Panc1 (cell line): ENCODE measurements around the gene ELAVL4. TPM values are rescaled to one million over a fixed set of nuclear protein-coding genes. Genes with fewer than 3 reads are reported as not detected.
A peak's percentile ranks its signal among the peaks of the same experiment; 100 is the strongest.

ENCODE experiments used
- ATAC-seq: fragments of 200-7000 bp; cut with Tn5 transposase; 2 replicates; pipeline ENCODE4 v1.9.1; 2020; ENCODE audit warnings: mild to moderate bottlenecking, moderate library complexity
- Bru-seq: library from RNA; stranded (reverse); fragments of 400-500 nt; gene quantifications from one replicate; lab custom pipeline; 2021; lab: Mats Ljungman, UMichigan
- BruChase-seq, 2 experiments: library from RNA; stranded (reverse); fragments of 400-500 nt; gene quantifications; one replicate each; lab custom pipeline; 2021; lab: Mats Ljungman, UMichigan
- BruUV-seq: library from RNA; stranded (reverse); fragments of 400-500 nt; replicated peaks from 2 replicates; lab custom pipeline; 2021; lab: Mats Ljungman, UMichigan
- CTCF ChIA-PET: fragments of 300-600 bp; sonication (Branson Sonifier 250); formaldehyde crosslinking; loops from one replicate; lab custom pipeline; 2022; ENCODE audit warnings: antibody characterized with exemption; lab: Charles Lee
- POLR2A ChIA-PET: fragments of 300-600 bp; sonication (Branson Sonifier 250); formaldehyde crosslinking; loops from one replicate; lab custom pipeline; 2022; ENCODE audit warnings: antibody characterized with exemption; lab: Charles Lee
- DNase-seq: peaks from one replicate; pipeline ENCODE4 v3.0.0-alpha.2; 2010; ENCODE audit warnings: low read depth, low spot score
- H3K27ac ChIP-seq: 2 replicates; pipeline ENCODE4 v1.5.1; 2011; ENCODE audit warnings: mild to moderate bottlenecking, low read length, inconsistent platforms
- H3K27me3 ChIP-seq: fragments of 200-500 bp; sonication (Bioruptor generic); 2 replicates; pipeline ENCODE4 v1.6.0; 2014; ENCODE audit warnings: low read length, inconsistent platforms; ENCODE audit not compliant: control insufficient read depth, insufficient read depth
- H3K36me3 ChIP-seq: fragments of 200-500 bp; sonication (Bioruptor generic); 2 replicates; pipeline ENCODE4 v1.5.1; 2014; ENCODE audit warnings: inconsistent platforms, mild to moderate bottlenecking, low read length, moderate library complexity; ENCODE audit not compliant: control insufficient read depth, insufficient read depth
- H3K4me1 ChIP-seq: 2 replicates; pipeline ENCODE4 v1.5.1; 2011; ENCODE audit warnings: inconsistent platforms, mild to moderate bottlenecking, low read length, moderate library complexity; ENCODE audit not compliant: control insufficient read depth, insufficient read depth
- H3K4me3 ChIP-seq, 2 experiments: 2 replicates each; pipeline ENCODE4 v1.5.1; 2011 to 2012; ENCODE audit warnings: low read depth in 2 of 2, low read length in 2 of 2, mild to moderate bottlenecking in 2 of 2, inconsistent platforms in 1 of 2, moderate library complexity in 1 of 2
- H3K9me3 ChIP-seq: fragments of 200-500 bp; sonication (Bioruptor generic); 2 replicates; pipeline ENCODE4 v1.5.1; 2014; ENCODE audit warnings: low read depth, mild to moderate bottlenecking, inconsistent platforms, low read length, moderate library complexity; ENCODE audit not compliant: control insufficient read depth, insufficient read depth
- CTCF ChIP-seq: fragments of 450-650 bp; IDR thresholded peaks from 2 replicates; pipeline ENCODE4 v1.5.1; 2017; ENCODE audit warnings: mild to moderate bottlenecking
- POLR2AphosphoS5 ChIP-seq: IDR thresholded peaks from 2 replicates; pipeline ENCODE4 v1.6.1; 2012; ENCODE audit warnings: mild to moderate bottlenecking, low read depth, low read length, moderate library complexity
- REST ChIP-seq, 2 experiments: IDR thresholded peaks; 2 replicates each; pipeline ENCODE4 v1.6.1; 2011 to 2012; ENCODE audit warnings: low read depth in 2 of 2, control low read depth in 1 of 2, low read length in 1 of 2, mild to moderate bottlenecking in 1 of 2, moderate library complexity in 1 of 2; ENCODE audit not compliant: insufficient read depth in 1 of 2
- SIN3A ChIP-seq: IDR thresholded peaks from 2 replicates; pipeline ENCODE4 v1.6.1; 2012; ENCODE audit warnings: low read depth, mild to moderate bottlenecking, low read length, moderate library complexity, borderline replicate concordance; ENCODE audit not compliant: insufficient read depth
- TCF7L2 ChIP-seq: IDR thresholded peaks from 2 replicates; pipeline ENCODE4 v1.6.1; 2011; ENCODE audit warnings: mild to moderate bottlenecking, low read depth, low read length, inconsistent platforms
- in situ Hi-C: cut with HindIII; loops from 2 replicates; pipeline ENCODE4 v1.10.0; 2016; ENCODE audit warnings: low sequenced_read_pairs, low pct_unique_long_range_greater_than_20kb
- intact Hi-C: fragments of 100-400 bp; cut with micrococcal nuclease; formaldehyde crosslinking; loops from one replicate; pipeline ENCODE4 v1.10.0; 2022; ENCODE audit not compliant: unreplicated experiment
- long read RNA-seq: library from polyadenylated mRNA; unstranded; transcript quantifications from one replicate; pipeline ENCODE4 v2.0.0, GENCODE V29; 2021; ENCODE audit not compliant: unreplicated experiment
- polyA plus RNA-seq: library from polyadenylated mRNA; unstranded; fragments of >200 nt; gene quantifications from one replicate; pipeline ENCODE4 v1.2.1, GENCODE V29; 2012; ENCODE audit warnings: missing spikeins; ENCODE audit not compliant: insufficient read length
- total RNA-seq: library from RNA; stranded (reverse); gene quantifications from one replicate; pipeline ENCODE4 v1.2.1, GENCODE V29; 2021; ENCODE audit not compliant: unreplicated experiment

Gene ELAVL4
- total RNA-seq (not detected), Bru-seq, nascent RNA (not detected), BruChase-seq, experiment 1, labeled RNA remaining after a 2-hour chase (not detected), BruChase-seq, experiment 2, labeled RNA remaining after a 6-hour chase (percentile 0 among the genes with signal in this experiment)
- not detected for polyA plus RNA-seq
- long read RNA-seq: 0 reads

- Histone ChIP-seq H3K9me3 (no peaks in the 10 kb centered on the region), H3K4me1 (no peaks in the 10 kb centered on the region), H3K4me3 (no peak within 1 kb of the TSS; a peak in 1 of 4 replicates), H3K36me3 (no peaks in the 10 kb centered on the region), H3K27ac (no peak within 1 kb of the TSS), H3K27me3 (peaks cover 19% of the 10 kb centered on the region)
- ChIA-PET POLR2A (no interaction called here), CTCF (no interaction called here)
- intact Hi-C loops: no loop called here
- ATAC-seq (no peak), DNase-seq (no peak)
- no TSS peak for BruUV-seq
- TF ChIP-seq REST (IDR thresholded peaks at IDR 0.05; ENCODE audit: insufficient read depth in 1 of 2, low read depth in 2 of 2, low read length in 1 of 2) (no peak), TCF7L2 (no peak), SIN3A (no peak), CTCF (no peak), POLR2AphosphoS5 (no peak)
- in situ Hi-C loops: no loop called here
Observed at GRCh38 chr1:50108497-50109059, at the start of gene ELAVL4. Gene ELAVL4 (plus strand): TSS chr1:50108920. CDS start chr1:50109190, 270 bp downstream.

GRCh38 chr1:50060279-50060678 is 48.4 kb upstream of the ELAVL4 start:
- no peak overlapping the region for H3K27ac ChIP-seq

More at GRCh38 chr1:50060279-50060678, 48.4 kb upstream of the ELAVL4 start:
- Histone ChIP-seq H3K27me3 (no peaks in the 10 kb centered on the region), H3K36me3 (no peaks in the 10 kb centered on the region), H3K4me3 (no peak overlapping the region), H3K4me1 (no peaks in the 10 kb centered on the region), H3K9me3 (no peaks in the 10 kb centered on the region)
- DNase-seq: no peak
- ChIA-PET CTCF (no interaction called here), POLR2A (no interaction called here)
- intact Hi-C loops: no loop called here
- TF ChIP-seq CTCF: no peak
- in situ Hi-C loops: no loop called here
- BruUV-seq: no TSS peak
- ATAC-seq: no peak
